Activated CD4-positive, alpha-beta T cell treated with anti-CD3 and anti-CD28 coated beads, Interleukin-10, Interleukin-2, amounts not matched to agents 100 ng/mL and 50 ng/mL, durations not matched to agents 16 hours and 8 hours (primary cell): ENCODE data around the gene USP15.
"Not testable (repeated sequence)": the region's sequence is repeated elsewhere in the genome, so short reads cannot be mapped to it uniquely, and the experiment has no call there.

Experiments
- DNase-seq: peaks from one replicate; pipeline ENCODE4 v3.0.0-alpha.2; 2020

Gene USP15

DNA sequence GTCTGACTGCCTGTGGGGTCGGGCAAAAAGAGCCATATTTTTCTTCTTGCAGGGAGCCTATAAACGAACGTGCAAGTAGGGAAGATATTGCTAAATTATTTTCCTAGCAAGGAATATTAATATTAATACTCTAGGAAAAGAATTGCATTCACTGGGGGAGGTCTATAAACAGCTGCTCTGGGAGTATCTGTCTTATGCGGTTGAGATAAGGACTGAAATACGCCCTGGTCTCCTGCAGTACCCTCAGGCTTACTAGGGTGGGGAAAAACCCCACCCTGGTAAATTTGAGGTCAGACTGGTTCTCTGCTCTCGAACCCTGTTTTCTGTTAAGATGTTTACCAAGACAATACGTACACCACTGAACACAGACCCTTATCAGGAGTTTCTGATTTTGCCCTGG lies 203.0 kb downstream of the USP15 start:
- DNase-seq, result not testable (repeated sequence)
